Motor neuron (in vitro differentiated cells): ENCODE data around the gene RIMBP3C. TPM values are rescaled to one million over a fixed set of nuclear protein-coding genes. Genes with fewer than 3 reads are reported as not detected.
"Not testable (repeated sequence)": the region's sequence is repeated elsewhere in the genome, so short reads cannot be mapped to it uniquely, and the experiment has no call there.

Experiments used
- ATAC-seq, 8 experiments: fragments of 200-7000 bp; cut with Tn5 transposase; replicated peaks in 6 of 8; 2 replicates each; pipeline ENCODE4 v1.8.0; 2021; ENCODE audit warnings: mild to moderate bottlenecking in 8 of 8, moderate library complexity in 8 of 8
- H3K27ac ChIP-seq, 2 donors: fragments of 250-450 bp; sonication (Bioruptor Pico); 2 replicates each; pipeline ENCODE4 v1.9.0; 2021; ENCODE audit warnings: antibody characterized with exemption in 2 of 2, mild to moderate bottlenecking in 2 of 2, moderate library complexity in 1 of 2
- H3K4me1 ChIP-seq, 2 donors: fragments of 250-450 bp; sonication (Bioruptor Pico); replicated peaks in 1 of 2; 2 replicates each; pipeline ENCODE4 v1.6.1; 2021; ENCODE audit warnings: antibody characterized with exemption in 2 of 2, mild to moderate bottlenecking in 2 of 2, moderate library complexity in 1 of 2
- H3K4me3 ChIP-seq, 5 donors: fragments of 250-450 bp; sonication (Bioruptor Pico); 2 replicates each; pipeline ENCODE4 v1.9.0; 2021; ENCODE audit warnings: antibody characterized with exemption in 5 of 5, mild to moderate bottlenecking in 5 of 5, moderate library complexity in 4 of 5
- WGBS, 10 experiments: fragments of 450-650 bp; shearing (Covaris generic); methylation state at CpG; one replicate each; pipeline ENCODE4 v1.0.0; 2022; 5-methylcytosine and 5-hydroxymethylcytosine counted together
- in situ Hi-C, 9 experiments: fragments of 400-800 bp; cut with MboI; loops; one replicate each; pipeline ENCODE4 v1.15.0; 2021; ENCODE audit warnings: low sequenced_read_pairs in 9 of 9, low pct_unique_long_range_greater_than_20kb in 2 of 9; ENCODE audit not compliant: unreplicated experiment in 9 of 9
- total RNA-seq, 8 experiments: library from RNA; unstranded; fragments of 300-600 nt; gene quantifications; 2 replicates each; pipeline versions ENCODE4 v1.2.3 to v1.2.4, GENCODE V29; 2022

The RIMBP3C gene
- total RNA-seq, 8 experiments from 2014 or later: 0.09 to 0.92 (median 0.20) TPM; not detected in 2

DNA sequence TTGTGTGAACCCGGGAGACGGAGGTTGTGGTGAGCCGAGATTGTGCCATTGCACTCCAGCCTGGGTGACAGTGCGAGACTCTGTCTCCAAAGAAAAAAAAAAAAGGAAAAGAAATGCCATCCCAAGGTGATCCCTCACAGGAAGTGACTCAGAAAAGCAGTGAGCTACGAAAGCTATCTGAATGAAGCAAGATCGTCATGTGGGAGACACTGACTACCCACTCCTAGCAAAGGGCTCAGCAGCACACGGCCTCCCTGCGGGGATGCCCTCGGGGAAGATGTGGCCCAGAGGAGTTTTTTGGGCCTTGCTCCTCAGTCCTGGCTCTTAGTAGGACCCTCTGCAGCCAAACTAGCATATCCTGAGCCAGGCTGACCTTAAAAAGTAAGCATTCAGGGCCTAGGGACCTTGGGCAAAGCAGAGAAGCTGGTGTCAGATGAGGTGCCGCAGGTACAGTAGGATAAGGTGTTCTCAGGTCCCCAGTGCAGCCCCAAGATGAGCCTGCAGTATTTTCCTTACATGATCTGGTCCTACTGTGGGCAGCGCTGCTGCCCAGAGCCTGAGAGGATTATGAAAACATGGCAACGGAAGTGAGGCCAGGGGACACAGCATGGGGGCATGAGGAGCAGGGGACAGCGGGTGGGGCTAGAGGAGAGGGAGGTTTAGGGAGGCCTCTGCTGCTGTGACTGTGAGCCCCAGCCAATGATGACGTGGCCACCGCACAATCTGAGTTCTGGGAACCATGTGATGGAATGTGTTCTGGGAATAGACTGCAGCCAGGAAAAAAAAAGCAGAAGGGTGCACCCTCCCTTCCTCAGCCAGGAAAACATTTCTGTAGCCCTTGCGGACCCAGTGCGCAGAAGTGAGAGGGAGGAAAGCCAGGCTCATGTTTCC lies 6.6 kb downstream of the RIMBP3C start:
- in situ Hi-C loops, H3K27ac ChIP-seq, H3K4me3 ChIP-seq, H3K4me1 ChIP-seq: not testable (repeated sequence)
- ATAC-seq: peak; percentile 33 to 93 (median 52)
- WGBS, 10 experiments: no CpG with 5 or more reads among the region's 17 CpGs

DNA sequence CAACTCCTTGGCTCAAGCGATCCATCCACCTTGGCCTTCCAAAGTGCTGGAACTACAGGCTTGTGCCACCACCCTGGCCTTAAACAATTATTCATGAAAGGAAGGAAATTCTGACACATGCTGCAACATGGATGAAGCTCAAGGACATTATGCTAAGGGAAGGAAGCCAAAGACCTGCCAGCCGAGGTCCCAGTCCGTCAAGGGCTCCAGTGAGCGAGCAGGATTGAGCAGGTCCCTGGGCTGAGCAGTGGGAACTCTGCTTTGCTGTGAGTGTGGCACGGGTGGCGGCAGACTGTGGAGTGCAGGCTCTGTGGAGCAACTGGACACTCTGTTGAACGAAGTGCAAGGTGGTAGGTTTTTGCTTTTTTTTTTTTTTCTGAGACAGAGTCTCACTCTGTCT lies 11.4 kb downstream of the RIMBP3C start:
- in situ Hi-C loops, H3K4me3 ChIP-seq, ATAC-seq, H3K4me1 ChIP-seq, H3K27ac ChIP-seq: not testable (repeated sequence)
- no CpG with 5 or more reads among the region's 7 CpGs for WGBS, 10 experiments

- in situ Hi-C loops, H3K27ac ChIP-seq, H3K4me1 ChIP-seq, ATAC-seq, H3K4me3 ChIP-seq: not testable (repeated sequence)
- no CpG with 5 or more reads among the region's 20 CpGs for WGBS, 10 experiments
Observed at GRCh38 chr22:21532863-21533648, 18.2 kb downstream of the RIMBP3C start.

GRCh38 chr22:21531525-21531924 lies 19.7 kb downstream of the RIMBP3C start:
- H3K27ac ChIP-seq, H3K4me3 ChIP-seq, H3K4me1 ChIP-seq, in situ Hi-C loops: not testable (repeated sequence)
- peak; percentile 13 to 61 (median 43) for ATAC-seq
- WGBS, 10 experiments: no CpG with 5 or more reads among the region's 5 CpGs

DNA sequence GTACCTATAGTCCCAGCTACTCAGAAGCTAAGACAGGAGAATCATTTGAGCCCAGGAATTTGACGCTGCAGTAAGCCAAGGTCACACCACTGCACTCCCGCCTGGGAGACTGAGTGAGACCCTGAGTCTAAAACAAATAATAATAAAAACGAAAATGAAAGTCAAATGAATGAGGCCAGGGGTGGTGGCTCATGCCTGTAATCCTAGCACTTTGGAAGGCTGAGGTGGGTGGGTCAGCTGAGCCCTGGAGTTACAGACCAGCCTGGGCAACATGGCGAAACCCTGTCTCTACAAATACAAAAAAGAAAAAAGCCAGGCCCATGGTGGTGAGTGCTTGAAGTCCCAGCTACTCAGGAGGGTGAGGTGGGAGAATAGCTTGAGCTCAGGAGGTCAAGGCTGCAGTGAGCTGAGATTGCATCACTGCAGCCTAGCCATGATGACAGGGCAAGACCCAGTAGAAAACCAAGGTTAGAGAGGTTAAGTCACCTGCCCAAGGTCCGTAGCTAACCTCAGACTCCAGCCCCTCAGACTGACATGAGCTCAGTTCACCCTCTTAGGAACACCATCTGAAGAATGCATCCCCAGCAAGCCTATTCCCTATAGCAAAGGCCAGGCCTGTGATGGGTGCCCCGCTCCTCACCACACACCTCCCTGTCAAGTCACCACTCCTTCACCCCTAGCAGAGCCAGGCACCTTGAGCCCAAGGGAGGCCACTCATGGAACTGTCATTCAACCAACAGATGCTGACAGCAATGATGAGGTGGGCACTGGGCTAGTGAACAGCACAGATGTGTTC lies 24.4 kb downstream of the RIMBP3C start:
- H3K27ac ChIP-seq, H3K4me3 ChIP-seq, in situ Hi-C loops, H3K4me1 ChIP-seq: not testable (repeated sequence)
- no CpG with 5 or more reads among the region's 6 CpGs for WGBS, 10 experiments
- ATAC-seq: peak in 2 of 8 experiments; percentile 58 to 72

GRCh38 chr22:21516970-21517764 lies 34.1 kb downstream of the RIMBP3C start:
- H3K4me1 ChIP-seq, in situ Hi-C loops, H3K4me3 ChIP-seq, H3K27ac ChIP-seq: not testable (repeated sequence)
- WGBS, 10 experiments: no CpG with 5 or more reads among the region's 115 CpGs
- peak; percentile 66 to 90 (median 72) for ATAC-seq

DNA sequence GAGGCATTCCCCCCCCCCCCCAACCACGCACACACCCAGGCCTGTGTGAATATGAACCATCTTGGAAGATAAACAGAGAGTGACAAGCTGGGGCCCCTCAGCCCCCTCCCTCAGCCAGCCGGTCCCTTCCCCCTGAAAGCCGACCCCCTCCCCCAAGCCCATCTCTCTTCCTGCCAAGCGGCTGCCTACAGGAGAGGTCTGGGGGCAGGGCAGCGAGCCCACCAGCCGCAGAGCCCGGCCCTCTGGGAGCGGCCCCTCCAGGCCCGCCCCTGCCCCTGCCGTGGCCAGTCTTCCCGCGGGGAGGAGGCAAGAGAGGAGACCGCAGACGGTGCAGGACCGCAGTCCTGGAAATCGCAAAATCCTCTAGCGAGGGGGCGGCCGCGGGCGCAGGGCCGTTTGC lies 34.7 kb downstream of the RIMBP3C start:
- no CpG with 5 or more reads among the region's 22 CpGs for WGBS, 10 experiments
- ATAC-seq: peak in 7 of 8 experiments; percentile 3 to 64 (median 54)
- H3K4me1 ChIP-seq, H3K27ac ChIP-seq, H3K4me3 ChIP-seq, in situ Hi-C loops: not testable (repeated sequence)

DNA sequence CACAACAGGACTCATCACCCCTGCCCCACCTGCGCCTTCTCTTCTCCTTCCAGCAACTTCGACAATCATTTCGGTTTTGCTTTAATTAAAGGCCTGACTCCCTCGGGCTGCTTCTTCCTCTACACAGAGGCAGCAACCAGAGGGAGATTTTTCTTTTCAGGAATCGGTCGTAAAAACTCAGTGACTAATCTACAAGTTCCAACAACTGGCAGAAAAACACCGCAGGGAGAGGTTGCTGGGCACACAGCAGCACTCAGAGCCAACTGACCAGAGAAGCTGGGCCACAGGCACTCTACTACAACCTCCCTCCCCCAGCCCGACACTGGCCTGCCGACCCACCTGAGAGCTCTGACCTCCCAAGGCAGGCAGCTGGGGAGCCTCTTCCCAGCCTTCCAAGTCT lies 36.0 kb downstream of the RIMBP3C start:
- H3K27ac ChIP-seq, in situ Hi-C loops, H3K4me3 ChIP-seq, H3K4me1 ChIP-seq: not testable (repeated sequence)
- no CpG with 5 or more reads among the region's 9 CpGs for WGBS, 10 experiments
- ATAC-seq: peak in 1 of 8 experiments; percentile 9

- peak in 2 of 8 experiments; percentile 5 to 20 for ATAC-seq
- in situ Hi-C loops: not testable (repeated sequence)
- no CpG with 5 or more reads among the region's 12 CpGs for WGBS, 10 experiments
Observed at GRCh38 chr22:21514117-21514516, 37.1 kb downstream of the RIMBP3C start.

DNA sequence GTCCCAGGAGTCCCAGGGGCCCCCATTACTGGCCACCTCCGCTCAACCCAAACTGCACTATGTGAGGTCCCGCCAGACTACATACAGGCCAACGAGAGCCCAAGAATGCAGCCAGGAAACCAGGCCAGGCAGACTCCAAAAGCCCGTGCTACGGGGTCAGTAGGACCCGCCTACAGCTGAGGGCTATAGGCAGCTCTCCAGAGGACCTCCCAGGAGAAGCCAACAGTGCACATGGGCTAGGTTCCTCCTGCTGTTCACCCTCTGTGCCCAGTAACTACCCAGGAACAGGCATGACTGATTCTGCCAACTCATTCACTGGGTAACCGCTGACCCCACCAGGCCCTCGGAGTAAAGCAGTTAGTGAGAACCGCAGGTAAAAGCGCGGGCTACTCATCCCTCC lies 39.2 kb downstream of the RIMBP3C start:
- in situ Hi-C loops, H3K27ac ChIP-seq, H3K4me3 ChIP-seq, H3K4me1 ChIP-seq: not testable (repeated sequence)
- no CpG with 5 or more reads among the region's 11 CpGs for WGBS, 10 experiments
- ATAC-seq: peak in 2 of 8 experiments; percentile 8 to 51

More at GRCh38 chr22:21514117-21514516, 37.1 kb downstream of the RIMBP3C start:
- not testable (repeated sequence) for H3K27ac ChIP-seq, H3K4me3 ChIP-seq, H3K4me1 ChIP-seq

- H3K4me3 ChIP-seq, H3K27ac ChIP-seq, H3K4me1 ChIP-seq, in situ Hi-C loops: not testable (repeated sequence)
- no CpG with 5 or more reads among the region's 9 CpGs for WGBS, 10 experiments
- ATAC-seq: peak in 1 of 8 experiments; percentile 16
Observed at GRCh38 chr22:21510397-21510796, 40.9 kb downstream of the RIMBP3C start.
